M059J (cell line): ENCODE data around the gene POLR1B. TPM values are rescaled to one million over a fixed set of nuclear protein-coding genes. Genes with fewer than 3 reads are reported as not detected.
A peak's percentile ranks its signal among the peaks of the same experiment; 100 is the strongest.
"Not testable (repeated sequence)": the region's sequence is repeated elsewhere in the genome, so short reads cannot be mapped to it uniquely, and the experiment has no call there.

Experiments used
- DNase-seq: peaks from one replicate; pipeline ENCODE4 v3.0.0-alpha.2; 2012; ENCODE audit warnings: low read depth
- total RNA-seq: library from RNA; depleted of rRNA; stranded (reverse); fragments of >200 nt; shearing (Covaris generic); gene quantifications from 2 replicates; pipeline ENCODE4 v1.2.3, GENCODE V29; 2014; rRNA removed

Gene POLR1B, protein sequence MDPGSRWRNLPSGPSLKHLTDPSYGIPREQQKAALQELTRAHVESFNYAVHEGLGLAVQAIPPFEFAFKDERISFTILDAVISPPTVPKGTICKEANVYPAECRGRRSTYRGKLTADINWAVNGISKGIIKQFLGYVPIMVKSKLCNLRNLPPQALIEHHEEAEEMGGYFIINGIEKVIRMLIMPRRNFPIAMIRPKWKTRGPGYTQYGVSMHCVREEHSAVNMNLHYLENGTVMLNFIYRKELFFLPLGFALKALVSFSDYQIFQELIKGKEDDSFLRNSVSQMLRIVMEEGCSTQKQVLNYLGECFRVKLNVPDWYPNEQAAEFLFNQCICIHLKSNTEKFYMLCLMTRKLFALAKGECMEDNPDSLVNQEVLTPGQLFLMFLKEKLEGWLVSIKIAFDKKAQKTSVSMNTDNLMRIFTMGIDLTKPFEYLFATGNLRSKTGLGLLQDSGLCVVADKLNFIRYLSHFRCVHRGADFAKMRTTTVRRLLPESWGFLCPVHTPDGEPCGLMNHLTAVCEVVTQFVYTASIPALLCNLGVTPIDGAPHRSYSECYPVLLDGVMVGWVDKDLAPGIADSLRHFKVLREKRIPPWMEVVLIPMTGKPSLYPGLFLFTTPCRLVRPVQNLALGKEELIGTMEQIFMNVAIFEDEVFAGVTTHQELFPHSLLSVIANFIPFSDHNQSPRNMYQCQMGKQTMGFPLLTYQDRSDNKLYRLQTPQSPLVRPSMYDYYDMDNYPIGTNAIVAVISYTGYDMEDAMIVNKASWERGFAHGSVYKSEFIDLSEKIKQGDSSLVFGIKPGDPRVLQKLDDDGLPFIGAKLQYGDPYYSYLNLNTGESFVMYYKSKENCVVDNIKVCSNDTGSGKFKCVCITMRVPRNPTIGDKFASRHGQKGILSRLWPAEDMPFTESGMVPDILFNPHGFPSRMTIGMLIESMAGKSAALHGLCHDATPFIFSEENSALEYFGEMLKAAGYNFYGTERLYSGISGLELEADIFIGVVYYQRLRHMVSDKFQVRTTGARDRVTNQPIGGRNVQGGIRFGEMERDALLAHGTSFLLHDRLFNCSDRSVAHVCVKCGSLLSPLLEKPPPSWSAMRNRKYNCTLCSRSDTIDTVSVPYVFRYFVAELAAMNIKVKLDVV
- total RNA-seq: 11.9 and 13.5 TPM in 2 replicates

DNA sequence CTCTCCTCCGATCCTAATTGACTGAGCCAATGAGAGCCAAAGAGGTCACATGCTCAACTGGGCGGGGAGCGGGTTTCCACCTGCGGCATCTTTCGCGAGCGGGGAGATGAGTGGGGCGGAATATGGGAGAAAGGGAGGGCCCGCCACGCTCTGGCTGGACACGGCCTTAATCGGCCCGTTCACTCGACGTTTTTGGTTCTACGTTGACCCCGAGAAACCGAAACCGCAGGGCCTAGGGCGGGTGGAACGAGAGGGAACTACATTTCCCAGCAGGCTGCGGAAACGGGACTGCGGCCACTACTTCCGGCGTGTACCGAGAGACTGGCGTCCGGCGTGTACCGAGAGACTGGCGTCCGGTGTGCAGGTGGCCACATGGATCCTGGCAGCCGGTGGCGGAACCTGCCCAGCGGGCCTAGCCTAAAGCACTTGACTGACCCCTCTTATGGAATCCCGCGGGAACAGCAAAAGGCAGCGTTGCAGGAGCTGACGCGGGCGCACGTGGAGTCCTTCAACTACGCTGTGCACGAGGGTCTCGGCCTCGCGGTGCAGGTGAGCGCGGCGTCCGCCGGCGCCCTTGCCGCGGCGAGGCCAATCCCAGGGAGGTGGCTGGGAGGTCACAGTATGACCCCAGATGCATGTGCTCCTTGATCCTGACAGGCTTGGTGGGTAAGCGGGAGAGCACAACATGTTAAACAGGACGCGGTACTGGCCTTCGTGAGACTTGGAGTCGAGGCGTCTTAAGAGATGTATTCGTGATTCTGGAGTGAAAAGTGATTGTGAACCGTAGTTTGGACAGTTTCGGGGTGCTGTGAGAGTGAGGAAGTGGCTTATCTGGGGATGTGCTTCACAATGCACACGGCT, at the start of gene POLR1B:
POLR1B (plus strand) TSS at position 343 of the 861 bp plus-strand sequence; CDS start at position 373, 30 bp downstream.
- DNase-seq: peak; percentile 87

DNA sequence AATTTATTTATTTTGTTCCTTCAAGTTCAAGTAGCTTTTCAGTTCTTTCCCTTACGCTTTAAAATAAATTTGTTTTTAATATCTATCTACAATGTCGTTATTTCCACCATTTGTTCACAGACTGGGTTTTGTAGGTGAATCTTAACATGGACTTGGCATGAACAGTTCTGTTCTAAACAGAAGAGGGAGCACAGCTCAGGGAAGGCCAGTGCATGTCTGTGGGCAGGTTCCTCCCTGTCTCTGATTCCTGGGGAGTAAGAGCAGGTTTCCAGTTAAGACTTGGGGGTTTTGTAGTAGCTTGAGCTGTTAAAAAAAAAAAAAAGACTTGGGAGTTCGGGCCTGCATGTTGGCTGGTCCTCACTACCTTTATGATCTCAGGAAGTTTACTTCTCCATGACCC, 49.2 kb upstream of the POLR1B start:
- DNase-seq: no peak

DNA sequence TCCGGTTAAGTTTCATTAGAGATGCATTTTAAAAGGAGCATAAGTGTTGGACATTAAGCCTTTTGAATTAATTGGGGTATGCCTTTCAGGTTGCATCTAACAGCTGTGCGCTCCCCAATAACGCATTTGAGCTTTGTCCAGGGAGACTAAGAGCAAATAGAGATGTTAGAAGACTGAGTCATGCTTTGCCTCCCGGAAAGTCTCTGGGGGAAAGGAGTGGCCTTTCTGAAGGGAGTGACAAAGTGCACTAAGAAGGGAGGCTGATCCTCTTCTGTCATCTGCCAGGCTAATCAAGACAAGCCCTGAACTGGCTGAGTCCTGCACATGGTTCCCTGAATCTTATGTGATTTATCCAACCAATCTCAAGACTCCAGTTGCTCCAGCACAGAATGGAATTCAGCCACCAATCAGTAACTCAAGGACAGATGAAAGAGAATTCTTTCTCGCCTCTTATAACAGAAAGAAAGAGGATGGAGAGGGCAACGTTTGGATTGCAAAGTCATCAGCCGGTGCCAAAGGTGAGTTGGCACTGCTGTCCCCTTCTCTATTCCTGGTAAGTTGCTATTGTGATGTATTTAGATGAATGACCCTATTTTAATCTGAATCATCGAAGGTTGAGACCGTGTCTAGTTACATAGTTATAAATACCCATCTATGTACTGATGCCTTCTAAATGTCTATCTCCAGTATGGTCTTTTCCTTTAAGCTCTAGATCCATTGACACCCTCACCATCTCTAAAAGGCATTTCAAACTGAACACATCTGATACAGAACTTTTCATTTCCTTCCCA, 48.2 kb upstream of the POLR1B start:
- DNase-seq: peak; percentile 71

DNA sequence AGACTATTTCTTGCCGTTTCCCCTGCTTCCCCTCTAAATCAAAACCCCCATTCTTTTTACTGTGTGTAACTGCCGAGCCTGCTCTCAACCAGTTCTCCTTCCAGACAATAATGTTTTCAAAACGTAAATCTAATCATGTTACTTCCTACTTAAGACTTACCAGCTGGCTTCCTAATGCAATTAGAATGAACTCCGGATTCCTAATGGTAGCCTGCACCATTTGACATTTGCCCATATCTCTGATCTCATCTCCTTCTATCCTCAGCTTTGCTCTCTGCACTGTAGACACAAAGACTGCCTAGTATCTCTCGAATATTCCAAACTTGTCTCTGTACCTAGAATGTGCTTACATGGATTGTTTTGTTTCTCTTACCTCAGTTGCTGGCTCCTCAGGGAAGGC, 47.4 kb upstream of the POLR1B start:
- DNase-seq: no peak

DNA sequence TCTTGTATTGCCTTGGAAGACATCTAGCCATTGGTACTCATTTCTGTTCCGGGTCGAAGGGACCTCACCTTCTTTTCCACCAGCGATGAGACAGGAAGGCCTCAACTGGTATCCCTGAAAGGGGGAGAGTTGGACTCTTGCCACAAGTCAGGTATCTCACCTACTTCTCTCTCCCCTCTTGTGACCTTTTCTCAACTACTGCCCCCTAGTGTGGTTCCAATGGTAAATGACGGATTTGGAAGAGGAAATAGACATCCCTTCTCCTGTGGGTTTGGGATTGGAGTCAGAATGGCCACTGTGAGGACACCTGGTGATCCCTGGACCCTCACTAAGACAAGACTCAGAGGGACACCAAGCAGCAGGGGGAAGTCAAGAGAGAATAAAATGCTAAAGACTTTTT, 46.4 kb upstream of the POLR1B start:
- not testable (repeated sequence) for DNase-seq

DNA sequence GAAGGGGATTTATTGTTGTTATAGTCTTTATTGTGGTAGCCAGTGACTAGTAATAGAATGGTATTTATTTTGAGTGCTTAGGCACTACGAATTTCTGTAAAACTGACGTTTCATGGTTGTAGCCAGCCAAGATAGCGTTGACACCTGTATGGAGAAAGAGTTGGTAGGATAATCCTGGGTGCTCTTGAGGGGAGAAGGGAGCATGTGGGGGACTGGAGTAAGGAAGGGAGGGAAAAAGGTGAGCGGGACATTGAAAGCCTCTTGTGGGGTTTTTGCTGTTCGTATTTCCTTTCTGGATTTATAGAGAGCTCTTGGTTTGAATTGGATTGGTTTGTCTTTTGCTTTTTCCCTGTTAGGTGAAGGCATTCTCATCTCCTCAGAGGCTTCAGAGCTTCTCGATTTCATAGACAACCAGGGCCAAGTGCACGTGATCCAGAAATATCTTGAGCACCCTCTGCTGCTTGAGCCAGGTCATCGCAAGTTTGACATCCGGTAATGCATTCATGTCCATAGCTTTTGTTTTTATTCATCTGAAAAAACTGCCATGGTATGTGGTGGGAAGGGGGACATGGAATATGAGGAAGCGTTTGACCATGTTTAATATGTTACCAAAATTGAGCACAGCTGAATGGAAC, 41.3 kb upstream of the POLR1B start:
- DNase-seq: peak; percentile 33

DNA sequence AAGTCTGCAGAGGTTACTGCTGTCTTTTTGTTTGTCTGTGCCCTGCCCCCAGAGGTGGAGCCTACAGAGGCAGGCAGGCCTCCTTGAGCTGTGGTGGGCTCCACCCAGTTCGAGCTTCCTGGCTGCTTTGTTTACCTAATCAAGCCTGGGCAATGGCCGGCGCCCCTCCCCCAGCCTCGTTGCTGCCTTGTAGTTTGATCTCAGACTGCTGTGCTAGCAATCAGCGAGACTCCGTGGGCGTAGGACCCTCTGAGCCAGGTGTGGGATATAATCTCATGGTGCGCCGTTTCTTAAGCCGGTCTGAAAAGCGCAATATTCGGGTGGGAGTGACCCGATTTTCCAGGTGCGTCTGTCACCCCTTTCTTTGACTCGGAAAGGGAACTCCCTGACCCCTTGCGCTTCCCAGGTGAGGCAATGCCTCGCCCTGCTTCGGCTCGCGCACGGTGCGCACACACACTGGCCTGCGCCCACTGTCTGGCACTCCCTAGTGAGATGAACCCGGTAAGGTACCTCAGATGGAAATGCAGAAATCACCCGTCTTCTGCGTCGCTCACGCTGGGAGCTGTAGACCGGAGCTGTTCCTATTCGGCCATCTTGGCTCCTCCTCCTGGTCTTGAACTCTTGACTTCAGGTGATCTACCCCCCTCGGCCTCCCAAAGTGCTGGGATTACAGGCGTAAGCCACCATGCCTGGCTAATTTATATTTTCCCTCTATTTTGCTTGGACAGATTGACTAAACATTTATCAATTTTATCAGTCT, 32.8 kb upstream of the POLR1B start:
- DNase-seq: not testable (repeated sequence)

DNA sequence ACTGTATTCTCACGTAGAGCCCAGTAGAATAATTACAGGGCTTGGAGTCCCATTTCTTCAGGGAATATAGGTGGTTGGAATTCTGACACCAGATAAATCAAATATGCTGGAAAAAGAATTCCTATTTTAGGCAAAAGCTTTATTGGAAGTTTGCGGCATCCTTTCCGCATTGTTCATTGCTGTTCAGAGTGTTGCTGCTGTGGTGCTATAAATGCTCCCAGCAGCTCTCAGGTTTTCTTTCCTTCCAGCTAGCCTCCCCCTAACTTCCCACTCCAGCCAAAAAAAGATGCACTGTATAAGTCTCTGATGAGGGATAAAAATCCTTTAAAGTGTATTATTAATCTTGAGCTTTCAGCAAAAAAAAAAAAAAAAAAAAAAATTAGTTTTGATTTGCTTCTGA, 25.5 kb upstream of the POLR1B start:
- no peak for DNase-seq

DNA sequence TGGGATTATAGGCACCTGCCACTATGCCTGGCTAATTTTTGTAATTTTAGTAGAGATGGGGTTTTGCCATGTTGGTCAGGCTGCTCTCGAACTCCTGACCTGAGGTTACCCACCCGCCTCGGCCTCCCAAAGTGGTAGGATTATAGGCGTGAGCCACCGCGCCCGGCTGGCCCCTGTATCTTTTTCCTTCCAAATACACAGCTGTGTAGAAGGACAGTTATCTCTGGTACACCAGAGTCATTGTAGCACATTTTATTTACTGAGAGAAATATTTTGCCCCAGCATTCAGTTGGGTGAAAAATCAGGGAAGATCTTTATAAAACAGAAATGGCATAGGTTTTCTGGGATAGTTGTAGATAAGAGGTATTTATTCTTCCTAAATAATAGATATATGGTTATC, 23.5 kb upstream of the POLR1B start:
- no peak for DNase-seq

DNA sequence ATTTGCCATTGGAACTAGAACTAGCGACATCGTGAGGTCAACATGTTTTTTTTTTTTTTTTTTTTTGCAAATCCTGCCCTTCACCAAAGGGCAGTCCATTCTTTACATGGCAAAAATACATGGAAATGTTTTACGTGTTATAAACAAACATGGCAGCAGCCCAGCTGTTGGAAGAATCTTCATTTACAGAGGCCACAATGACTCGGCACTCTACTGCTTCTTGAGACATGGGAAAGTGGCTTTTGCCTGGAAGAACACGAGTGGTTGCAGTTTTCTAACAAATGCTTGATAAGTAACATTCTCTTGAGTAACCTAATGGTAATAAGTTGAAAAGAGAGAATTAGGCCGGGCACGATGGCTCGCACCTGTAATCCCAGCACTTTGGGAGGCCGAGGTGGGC, 22.8 kb upstream of the POLR1B start:
- no peak for DNase-seq

DNA sequence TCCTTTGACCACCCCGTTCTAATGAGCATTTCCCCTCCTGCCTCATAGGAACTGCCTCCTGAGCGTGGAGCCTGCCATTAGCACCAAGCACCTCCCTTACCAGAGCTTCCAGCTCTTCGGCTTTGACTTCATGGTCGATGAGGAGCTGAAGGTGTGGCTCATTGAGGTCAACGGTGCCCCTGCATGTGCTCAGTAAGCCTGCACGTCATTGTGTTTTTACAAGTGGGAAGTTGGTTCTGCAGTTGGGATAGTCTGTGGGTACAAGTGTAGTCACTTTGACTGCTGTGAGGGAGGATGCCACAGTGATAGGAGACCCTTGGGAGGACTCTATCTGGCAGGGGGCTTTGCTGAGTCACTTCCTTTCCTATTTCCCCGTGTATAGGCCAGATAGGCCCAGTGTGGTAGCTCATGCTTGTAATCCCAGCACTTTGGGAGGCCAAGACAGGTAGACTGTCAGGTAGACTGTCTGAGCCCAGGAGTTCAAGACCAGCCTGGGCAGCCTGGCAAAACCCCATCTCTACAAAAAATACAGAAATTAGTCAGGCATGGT, 22.0 kb upstream of the POLR1B start:
- no peak for DNase-seq

DNA sequence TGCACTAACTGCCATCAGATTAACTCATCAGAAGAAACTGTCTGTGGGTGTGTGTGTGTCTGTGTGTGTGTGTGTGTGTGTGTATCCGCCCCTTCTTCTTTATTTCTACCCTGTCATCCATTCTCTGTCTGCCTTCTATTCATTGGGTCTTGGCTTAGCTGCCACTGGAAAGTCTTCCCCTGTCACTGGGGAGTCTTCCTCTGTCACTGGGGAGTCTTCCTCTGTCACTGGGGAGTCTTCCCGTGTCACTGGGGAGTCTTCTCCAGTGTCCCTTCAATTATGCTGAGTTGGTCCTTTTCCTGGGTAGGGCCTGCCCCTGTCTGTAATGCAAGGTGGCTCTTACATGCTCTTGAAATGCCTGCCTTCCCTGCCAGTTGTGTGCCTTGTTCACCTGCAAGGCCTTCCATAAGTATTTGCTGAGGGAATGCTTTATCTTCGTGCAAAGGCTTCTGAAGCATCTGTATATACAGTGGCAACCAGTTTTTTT, 18.9 kb upstream of the POLR1B start:
- no peak for DNase-seq

DNA sequence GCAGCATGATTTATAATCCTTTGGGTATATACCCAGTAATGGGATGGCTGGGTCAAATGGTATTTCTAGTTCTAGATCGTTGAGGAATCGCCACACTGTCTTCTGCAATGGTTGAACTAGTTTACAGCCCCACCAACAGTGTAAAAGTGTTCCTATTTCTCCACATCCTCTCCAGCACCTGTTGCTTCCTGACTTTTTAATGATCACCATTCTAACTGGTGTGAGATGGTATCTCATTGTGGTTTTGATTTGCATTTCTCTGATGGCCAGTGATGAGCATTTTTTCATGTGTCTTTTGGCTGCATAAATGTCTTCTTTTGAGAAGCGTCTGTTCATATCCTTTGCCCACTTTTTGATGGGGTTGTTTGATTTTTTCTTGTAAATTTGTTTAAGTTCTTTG, 18.0 kb upstream of the POLR1B start:
- DNase-seq: not testable (repeated sequence)

DNA sequence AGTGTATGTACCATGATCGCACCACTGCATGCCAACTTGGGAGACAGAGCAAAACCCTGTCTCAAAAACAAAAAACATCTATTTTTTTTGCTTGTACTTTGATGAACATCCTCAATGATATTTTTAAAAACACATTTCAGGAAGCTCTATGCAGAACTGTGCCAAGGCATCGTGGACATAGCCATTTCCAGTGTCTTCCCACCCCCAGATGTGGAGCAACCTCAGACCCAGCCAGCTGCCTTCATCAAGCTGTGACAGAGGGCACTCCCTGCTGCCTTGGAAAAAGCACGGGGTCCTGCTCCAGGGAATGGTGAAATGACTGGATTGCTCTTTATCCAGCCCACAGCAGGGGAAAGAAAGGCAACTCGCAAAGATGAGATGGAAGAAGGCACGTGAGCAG, 13.7 kb upstream of the POLR1B start:
- DNase-seq: no peak

DNA sequence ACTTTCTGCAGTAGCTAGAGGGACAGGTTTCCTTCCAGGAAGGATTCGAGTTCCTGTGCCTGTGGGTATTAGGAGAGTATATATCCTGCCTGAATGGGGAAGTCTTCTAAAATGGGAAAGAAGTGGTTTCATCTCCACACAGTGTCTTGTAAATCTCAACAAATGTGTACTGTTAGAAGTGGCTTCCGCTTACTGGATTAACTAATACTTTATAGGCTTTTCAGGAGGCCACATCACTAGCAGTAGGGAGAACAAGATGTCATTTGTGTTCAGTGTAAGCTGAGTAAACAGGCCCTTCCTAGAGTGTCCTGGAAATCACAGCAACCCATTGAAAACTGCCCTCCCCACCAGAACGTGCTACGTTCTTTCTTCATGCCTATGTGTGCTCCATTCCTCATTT, 12.5 kb upstream of the POLR1B start:
- DNase-seq: no peak

DNA sequence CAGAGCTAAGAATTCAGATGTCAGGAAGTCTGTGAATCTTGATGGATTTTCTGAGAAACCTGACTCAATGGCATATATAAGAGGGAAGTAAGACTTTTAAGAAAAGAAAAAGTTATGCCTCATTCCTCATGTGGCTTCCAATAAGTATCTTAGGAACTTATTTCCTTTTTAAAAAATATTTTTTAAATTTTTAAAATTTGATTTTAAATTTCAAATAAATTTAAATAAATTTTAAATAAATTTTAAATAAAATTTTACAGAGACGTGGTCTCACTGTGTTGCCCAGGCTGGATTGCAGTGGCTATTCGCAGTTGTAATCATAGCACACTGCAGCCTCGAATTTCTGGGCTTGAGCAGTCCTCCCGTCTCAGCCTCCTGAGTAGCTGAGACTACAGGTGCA, 11.5 kb upstream of the POLR1B start:
- DNase-seq: no peak

DNA sequence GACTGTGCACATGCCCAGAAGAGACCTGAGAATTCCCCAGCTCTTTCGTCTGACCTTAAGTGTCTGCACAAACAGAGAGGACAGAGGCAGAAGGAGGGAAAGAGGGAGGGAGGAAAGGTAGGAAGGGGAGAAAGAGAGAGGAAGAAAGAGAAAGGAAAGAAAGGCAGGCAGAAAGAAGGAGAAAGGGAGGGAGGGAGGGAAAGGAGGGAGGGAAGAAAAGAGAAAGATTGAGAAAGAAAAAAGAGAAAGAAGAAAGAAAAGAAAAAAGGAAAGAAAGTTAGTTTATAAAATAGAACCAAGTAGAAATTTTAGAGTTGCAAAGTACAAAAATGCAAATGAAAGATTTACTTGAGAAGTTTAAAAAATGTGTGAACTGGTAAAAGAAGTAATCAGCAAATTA, 7.4 kb upstream of the POLR1B start:
- no peak for DNase-seq

DNA sequence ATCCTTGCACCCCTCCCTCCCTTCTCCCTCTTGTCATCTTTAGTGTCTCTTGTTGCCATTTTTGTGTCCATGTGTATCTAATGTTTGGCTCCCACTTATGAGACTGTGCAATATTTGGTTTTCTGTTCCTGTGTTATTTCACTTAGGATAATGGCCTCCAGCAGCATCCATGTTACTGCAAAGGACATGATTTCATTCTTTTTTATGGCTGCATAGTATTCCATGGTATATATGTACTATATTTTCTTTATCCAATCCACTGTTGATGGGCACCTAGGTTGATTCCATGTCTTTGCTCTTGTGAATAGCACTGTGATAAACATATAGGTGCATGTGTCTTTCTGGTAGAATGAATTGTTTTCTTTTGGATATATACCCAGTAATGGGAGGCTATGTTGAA, 5.6 kb upstream of the POLR1B start:
- not testable (repeated sequence) for DNase-seq

DNA sequence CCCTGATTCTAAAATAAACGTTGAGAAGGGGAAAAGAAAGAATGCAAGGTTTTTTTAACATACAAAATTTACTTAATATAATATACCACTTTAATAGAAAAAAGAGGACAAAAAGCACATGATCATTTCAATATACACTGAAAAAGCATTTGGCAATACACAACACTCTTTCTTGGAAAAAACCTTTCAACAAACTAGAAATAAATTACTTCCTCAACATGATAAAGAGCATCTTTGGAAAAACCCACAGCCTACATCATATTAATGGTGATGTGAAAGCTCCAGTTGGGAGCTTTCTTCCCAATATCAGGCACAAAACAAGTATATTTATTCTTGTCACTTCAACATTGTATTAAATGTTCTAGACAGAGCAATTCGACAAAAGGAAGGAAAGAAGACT, 3.0 kb upstream of the POLR1B start:
- DNase-seq: no peak
